Activated B cell treated with CpG ODN at 0.5 μM for 24 hours (primary cell): ENCODE data around the gene ADD1. TPM values are rescaled to one million over a fixed set of nuclear protein-coding genes. Genes with fewer than 3 reads are reported as not detected.

Experiments
- ATAC-seq: fragments of 200-7000 bp; cut with Tn5 transposase; one replicate; pipeline ENCODE4 v1.10.0; 2021; ENCODE audit warnings: low read depth, mild to moderate bottlenecking, moderate library complexity
- CTCF ChIA-PET: fragments of 350-600 bp; sonication (Branson Sonifier 250); formaldehyde crosslinking; loops from one replicate; lab custom pipeline; 2021; ENCODE audit warnings: antibody characterized with exemption; lab: Charles Lee
- POLR2A ChIA-PET: fragments of 350-600 bp; sonication (Branson Sonifier 250); formaldehyde crosslinking; loops from one replicate; lab custom pipeline; 2021; ENCODE audit warnings: antibody characterized with exemption; lab: Charles Lee
- DNase-seq: peaks from one replicate; pipeline ENCODE4 v3.0.0; 2022
- H3K27ac Mint-ChIP-seq: one replicate; pipeline ENCODE4 v1.8.0; 2020; ENCODE audit warnings: mixed read lengths
- H3K27me3 Mint-ChIP-seq: one replicate; pipeline ENCODE4 v1.8.0; 2021; ENCODE audit warnings: mixed read lengths
- H3K36me3 Mint-ChIP-seq: one replicate; pipeline ENCODE4 v1.8.0; 2021; ENCODE audit warnings: low read depth, mixed read lengths
- H3K4me1 Mint-ChIP-seq: one replicate; pipeline ENCODE4 v1.8.0; 2021; ENCODE audit warnings: mixed read lengths
- H3K4me3 Mint-ChIP-seq: one replicate; pipeline ENCODE4 v1.8.0; 2020; ENCODE audit warnings: mild to moderate bottlenecking, mixed read lengths
- H3K9me3 Mint-ChIP-seq: one replicate; pipeline ENCODE4 v1.8.0; 2020; ENCODE audit warnings: mixed read lengths
- intact Hi-C: fragments of 100-400 bp; cut with micrococcal nuclease; formaldehyde crosslinking; loops from one replicate; pipeline ENCODE4 v1.15.1; 2024
- total RNA-seq: library from RNA; stranded (reverse); gene quantifications from 2 replicates; pipeline ENCODE4 v1.2.3, GENCODE V29; 2022
- TF ChIP-seq, protein P1 (sequence below): fragments of 200-600 bp; IDR thresholded peaks from one replicate; pipeline ENCODE4 v1.8.0; 2022; ENCODE audit warnings: antibody characterized with exemption, mild to moderate bottlenecking

Gene ADD1
- total RNA-seq, 1 donor from 2014 or later, result 340 TPM

DNA sequence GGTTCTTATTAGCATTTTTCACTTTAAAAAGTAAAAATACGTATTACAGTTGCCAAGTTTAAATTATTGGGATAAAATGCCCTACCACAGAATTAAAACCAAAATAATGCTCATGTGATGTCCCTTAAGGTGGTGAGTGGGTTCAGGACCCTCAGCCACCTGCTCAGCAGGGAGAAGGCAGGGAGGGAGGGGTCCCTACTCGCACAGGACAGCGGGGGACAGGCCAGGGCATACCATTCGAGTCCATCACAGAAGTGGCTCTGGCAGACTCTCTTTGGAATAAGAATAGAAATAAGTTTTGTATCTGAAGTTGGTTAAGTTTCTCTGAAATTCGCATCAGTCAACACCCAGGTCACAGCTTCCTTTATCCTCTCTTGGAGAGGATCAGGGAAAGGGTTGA lies 81.9 kb downstream of the ADD1 start:
- no peak overlapping the region for H3K4me3 Mint-ChIP-seq
- H3K36me3 Mint-ChIP-seq, result peaks cover 94% of the 10 kb centered on the region
- H3K4me1 Mint-ChIP-seq, result peaks cover 44% of the 10 kb centered on the region
- no peaks in the 10 kb centered on the region for H3K27me3 Mint-ChIP-seq
- CTCF ChIA-PET, result no interaction called here
- DNase-seq, result peak; percentile 0
- no peaks in the 10 kb centered on the region for H3K9me3 Mint-ChIP-seq
- no peak overlapping the region for H3K27ac Mint-ChIP-seq
- TF ChIP-seq, protein P1, sequence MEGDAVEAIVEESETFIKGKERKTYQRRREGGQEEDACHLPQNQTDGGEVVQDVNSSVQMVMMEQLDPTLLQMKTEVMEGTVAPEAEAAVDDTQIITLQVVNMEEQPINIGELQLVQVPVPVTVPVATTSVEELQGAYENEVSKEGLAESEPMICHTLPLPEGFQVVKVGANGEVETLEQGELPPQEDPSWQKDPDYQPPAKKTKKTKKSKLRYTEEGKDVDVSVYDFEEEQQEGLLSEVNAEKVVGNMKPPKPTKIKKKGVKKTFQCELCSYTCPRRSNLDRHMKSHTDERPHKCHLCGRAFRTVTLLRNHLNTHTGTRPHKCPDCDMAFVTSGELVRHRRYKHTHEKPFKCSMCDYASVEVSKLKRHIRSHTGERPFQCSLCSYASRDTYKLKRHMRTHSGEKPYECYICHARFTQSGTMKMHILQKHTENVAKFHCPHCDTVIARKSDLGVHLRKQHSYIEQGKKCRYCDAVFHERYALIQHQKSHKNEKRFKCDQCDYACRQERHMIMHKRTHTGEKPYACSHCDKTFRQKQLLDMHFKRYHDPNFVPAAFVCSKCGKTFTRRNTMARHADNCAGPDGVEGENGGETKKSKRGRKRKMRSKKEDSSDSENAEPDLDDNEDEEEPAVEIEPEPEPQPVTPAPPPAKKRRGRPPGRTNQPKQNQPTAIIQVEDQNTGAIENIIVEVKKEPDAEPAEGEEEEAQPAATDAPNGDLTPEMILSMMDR, result no peak
- intact Hi-C loops, result no loop called here
- no peak for ATAC-seq
- POLR2A ChIA-PET, result interaction anchor here (1.6 kb wide), 1 partner anchor 10 kb away, joined by 5 read pairs; no protein-coding TSS in a partner anchor

DNA sequence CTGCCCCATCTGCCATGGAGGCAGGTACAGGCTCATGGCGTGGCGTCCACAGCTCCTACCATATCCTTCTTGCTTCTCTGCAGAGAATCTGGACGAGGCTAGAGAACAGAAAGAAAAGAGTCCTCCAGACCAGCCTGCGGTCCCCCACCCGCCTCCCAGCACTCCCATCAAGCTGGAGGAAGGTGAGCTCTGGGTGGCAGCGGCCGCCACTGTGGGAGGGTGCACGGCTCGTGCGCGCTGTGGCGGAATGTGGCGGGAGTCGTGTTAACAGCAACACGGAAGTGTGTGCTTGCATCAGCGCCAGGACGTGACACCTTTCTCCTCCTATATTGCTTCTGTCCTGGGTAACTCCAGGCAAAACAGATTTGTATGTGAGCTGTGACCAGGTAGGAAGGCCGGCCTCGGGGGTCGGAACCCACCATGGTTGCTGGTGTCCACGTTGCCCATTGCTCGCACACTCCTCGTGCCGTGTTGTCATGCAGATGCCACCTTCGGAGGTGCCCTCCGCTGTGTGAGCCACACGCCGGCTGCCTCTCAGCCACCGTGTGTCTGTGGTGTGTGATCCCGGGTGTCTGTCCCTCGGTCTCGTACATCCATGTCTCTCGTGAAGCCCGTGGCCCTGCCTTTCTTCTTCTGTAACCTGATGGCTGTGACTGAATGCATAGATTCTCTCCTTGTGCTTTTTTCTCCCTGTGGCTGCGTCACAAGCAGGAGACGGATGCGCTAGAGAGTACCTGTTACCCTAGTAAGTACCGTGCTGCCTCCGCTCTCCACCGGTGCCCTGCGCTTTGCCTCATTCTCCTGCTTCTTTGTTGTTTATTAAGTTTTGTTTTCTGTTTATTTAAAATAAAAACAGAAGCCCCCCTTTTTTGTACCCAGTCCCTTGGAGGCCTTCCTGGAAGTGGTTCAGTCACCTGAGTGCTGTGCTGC lies 82.6 kb downstream of the ADD1 start:
- H3K9me3 Mint-ChIP-seq, result no peaks in the 10 kb centered on the region
- no peaks in the 10 kb centered on the region for H3K27me3 Mint-ChIP-seq
- ATAC-seq, result no peak
- intact Hi-C loops, result no loop called here
- DNase-seq, result peak; percentile 13
- ChIA-PET POLR2A (no interaction called here), CTCF (no interaction called here)
- H3K4me1 Mint-ChIP-seq, result peaks cover 42% of the 10 kb centered on the region
- peaks cover 94% of the 10 kb centered on the region for H3K36me3 Mint-ChIP-seq
- TF ChIP-seq, protein P1, result no peak
- no peak overlapping the region for H3K27ac Mint-ChIP-seq
- H3K4me3 Mint-ChIP-seq, result no peak overlapping the region

DNA sequence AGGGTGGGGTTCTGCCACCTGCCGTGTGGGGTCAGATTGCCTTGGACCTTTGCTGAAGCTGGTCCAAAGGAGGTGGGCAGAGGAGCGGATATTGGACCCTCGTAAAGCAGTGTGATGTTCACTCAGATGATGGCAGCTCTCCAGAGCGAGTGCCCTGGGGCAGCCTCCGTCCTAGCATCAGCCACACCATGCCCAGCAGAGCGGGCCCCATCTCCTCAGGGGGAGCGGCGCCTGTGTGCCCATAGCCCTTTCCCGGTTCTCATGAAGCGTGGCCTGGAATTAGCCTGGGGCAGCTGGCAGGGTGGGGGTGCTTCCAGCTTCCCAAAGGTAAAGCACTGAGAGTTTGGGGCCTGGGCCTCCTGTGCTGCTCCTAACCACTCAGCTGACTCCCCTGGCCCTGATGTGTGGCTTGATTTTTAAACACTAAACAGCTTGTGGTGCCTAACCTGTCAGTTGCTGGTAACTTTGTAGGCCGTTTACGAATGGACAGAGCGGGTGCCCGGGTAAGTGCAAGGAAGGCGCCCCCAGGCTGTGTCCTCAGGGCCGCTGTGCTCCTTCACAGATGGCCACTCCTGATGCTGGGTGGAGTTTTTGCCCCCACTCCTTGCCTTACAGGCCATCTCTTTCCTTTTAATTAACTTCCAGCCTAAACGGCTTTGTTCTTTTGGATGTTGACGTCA lies 83.5 kb downstream of the ADD1 start:
- CTCF ChIA-PET, result no interaction called here
- no peak overlapping the region for H3K27ac Mint-ChIP-seq
- peak; percentile 4 for DNase-seq

DNA sequence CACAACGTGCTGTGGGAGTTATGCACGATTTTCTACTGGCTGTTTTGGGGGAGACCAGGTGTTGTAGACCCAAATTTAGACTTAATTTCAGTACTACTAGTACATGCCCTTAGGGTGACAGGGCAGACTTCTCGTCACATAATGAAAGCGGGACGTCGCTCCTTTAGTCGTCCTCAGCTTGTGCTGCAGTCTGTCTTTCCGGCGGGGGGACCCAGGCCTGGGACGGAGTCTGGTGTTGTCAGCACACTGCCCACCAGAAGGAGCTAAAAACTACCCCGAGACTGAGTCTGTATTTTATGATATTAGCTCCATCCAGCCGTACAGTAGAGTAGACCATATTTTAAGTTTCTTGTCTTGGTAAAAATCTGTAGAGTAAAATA lies 84.0 kb downstream of the ADD1 start:
- DNase-seq (no peak), ATAC-seq (no peak)
- ChIA-PET POLR2A (no interaction called here), CTCF (no interaction called here)
- H3K9me3 Mint-ChIP-seq, result no peaks in the 10 kb centered on the region
- H3K4me1 Mint-ChIP-seq, result peaks cover 41% of the 10 kb centered on the region
- H3K27ac Mint-ChIP-seq, result peak overlapping the region; percentile 30
- H3K36me3 Mint-ChIP-seq, result peaks cover 86% of the 10 kb centered on the region
- TF ChIP-seq, protein P1, result no peak
- no peak overlapping the region for H3K4me3 Mint-ChIP-seq
- intact Hi-C loops, result no loop called here
- H3K27me3 Mint-ChIP-seq, result no peaks in the 10 kb centered on the region

More for the DNA sequence above, 83.5 kb downstream of the ADD1 start:
- H3K27me3 Mint-ChIP-seq, result no peaks in the 10 kb centered on the region
- no peak for ATAC-seq
- H3K36me3 Mint-ChIP-seq, result peaks cover 90% of the 10 kb centered on the region
- TF ChIP-seq, protein P1, result no peak
- POLR2A ChIA-PET, result no interaction called here
- intact Hi-C loops, result no loop called here
- H3K4me1 Mint-ChIP-seq, result peaks cover 41% of the 10 kb centered on the region
- no peaks in the 10 kb centered on the region for H3K9me3 Mint-ChIP-seq
- H3K4me3 Mint-ChIP-seq, result no peak overlapping the region
